G401.6 (cell line): ENCODE data around the gene THADA.
A peak's percentile ranks its signal among the peaks of the same experiment; 100 is the strongest.

ENCODE experiments used
- FAIRE-seq: peaks from 2 replicates; lab custom pipeline; 2012; peaks lifted over from hg19 to GRCh38; lab: Jason Lieb, UNC

The THADA gene

DNA sequence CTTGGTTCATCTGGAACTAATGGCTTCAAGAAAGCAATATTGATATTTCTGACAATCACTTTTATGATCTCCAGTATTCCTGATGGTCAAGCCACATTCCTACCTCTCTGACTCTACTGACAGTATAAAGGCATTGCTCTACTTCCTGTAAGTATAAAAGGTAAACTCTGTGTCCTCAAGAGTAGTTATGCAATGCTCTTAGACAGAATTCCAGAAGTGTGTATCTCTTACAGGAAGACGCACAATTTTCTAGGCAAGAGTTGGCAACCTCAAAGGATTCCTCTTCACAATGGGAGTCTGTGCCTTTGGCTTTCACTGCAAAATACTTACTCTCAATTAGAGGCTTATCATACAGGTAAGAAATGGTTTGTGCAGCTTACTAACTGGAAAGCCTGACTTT lies 100.1 kb downstream of the THADA start:
- FAIRE-seq: no peak

- FAIRE-seq: no peak
These were observed 101.9 kb downstream of the THADA start for GRCh38 chr2:43493954-43494353.

DNA sequence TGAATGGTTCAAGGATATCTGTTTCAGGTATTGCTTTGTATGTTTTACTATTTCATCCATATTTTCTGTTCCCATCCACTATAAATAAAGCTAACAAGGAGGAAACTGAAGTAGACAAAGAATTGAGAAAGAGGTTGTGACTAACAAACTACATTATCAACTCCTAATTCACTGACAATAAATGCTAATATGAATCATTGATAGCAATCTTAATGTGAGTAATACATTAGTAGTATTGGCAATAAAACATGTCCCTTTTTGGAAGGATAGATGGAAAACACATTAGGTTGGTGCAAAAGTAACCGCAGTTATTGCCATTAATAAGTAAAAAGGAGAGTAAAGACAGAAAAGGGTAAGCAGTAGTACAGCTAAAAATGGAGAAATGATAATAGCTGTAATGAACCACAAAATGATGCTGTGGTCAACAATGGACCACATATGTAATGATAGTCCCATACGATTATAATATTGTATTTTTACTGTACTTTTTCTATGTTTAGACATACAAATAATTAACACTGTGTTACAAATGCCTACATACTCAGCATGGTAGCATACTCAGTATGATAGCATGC lies 104.7 kb downstream of the THADA start:
- FAIRE-seq: no peak

DNA sequence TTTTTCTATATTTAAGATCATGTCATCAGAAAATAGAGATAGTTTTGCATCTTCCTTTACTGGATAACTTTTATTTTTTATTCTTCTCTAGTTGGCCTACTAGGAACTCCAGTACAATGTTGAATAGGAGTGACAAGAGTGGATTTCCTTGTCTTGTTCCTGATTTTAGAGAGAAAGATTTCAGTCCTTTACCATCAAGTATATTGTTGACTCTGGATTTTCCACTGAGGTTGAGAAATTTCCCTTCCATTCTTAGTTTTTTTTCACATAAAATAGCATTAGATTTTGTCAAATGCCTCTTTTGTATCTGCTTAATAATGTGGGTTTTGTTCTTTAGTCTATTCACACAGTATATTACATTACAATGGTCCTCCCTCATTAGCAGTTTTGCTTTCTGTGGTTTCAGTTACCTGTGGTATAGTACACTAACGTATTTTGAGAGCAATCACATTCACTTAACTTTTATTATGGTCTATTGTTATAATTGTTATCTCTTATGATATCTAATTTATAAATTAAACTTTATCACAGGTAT lies 105.5 kb downstream of the THADA start:
- no peak for FAIRE-seq

GRCh38 chr2:43488737-43489136 lies 107.1 kb downstream of the THADA start:
- FAIRE-seq: no peak

- FAIRE-seq: no peak
These were observed 109.2 kb downstream of the THADA start for GRCh38 chr2:43486603-43487002.

GRCh38 chr2:43484323-43484930 lies 111.4 kb downstream of the THADA start:
- FAIRE-seq: peak; percentile 97

DNA sequence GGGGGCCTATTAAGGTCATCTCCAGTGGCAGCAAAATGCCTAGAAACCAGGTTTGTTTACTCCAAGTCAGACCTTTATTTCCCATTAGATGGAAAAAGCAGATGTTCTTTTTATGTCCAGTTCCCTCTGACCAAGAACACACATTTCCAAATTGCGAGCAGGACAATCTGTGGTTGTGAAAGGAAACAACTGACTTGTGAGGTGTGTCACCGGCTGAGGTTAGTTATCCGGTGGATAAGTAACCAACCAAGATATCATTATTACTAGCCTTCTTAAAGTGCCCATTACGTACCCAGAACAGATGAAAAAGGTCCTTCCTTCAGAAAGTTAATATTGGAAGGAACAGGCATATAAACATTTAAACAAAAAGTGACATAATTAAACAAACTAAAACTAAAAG lies 112.9 kb downstream of the THADA start:
- no peak for FAIRE-seq

DNA sequence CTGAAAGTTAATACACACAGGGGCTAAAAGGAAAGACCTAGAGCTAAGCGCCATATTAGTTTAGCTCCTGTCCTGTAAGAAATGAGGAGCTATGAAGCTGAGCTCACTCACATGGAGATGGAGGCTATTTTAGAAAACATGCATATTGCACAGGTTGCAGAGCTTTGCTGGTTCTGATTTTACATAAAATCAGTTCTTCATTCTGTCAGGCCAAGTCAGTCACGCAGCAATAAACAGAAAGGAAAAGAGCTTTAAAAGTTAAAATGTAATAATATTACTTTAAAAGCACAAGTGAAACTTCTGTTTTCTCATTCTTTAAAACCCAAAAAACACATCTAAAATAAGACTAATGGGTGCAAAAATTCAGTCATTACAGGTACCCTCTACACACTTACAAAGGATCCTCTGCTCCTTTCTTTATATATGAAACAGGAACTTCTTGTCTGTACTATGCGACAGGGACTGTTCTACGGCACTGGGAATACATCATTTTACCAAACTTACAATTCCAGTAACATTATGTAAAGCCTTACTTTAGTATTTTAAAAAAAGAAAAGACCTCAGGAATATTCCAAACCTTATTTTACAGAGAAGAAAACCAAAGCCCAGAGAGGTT lies 113.8 kb downstream of the THADA start:
- FAIRE-seq: no peak

GRCh38 chr2:43480874-43481273 lies 115.0 kb downstream of the THADA start:
- no peak for FAIRE-seq

DNA sequence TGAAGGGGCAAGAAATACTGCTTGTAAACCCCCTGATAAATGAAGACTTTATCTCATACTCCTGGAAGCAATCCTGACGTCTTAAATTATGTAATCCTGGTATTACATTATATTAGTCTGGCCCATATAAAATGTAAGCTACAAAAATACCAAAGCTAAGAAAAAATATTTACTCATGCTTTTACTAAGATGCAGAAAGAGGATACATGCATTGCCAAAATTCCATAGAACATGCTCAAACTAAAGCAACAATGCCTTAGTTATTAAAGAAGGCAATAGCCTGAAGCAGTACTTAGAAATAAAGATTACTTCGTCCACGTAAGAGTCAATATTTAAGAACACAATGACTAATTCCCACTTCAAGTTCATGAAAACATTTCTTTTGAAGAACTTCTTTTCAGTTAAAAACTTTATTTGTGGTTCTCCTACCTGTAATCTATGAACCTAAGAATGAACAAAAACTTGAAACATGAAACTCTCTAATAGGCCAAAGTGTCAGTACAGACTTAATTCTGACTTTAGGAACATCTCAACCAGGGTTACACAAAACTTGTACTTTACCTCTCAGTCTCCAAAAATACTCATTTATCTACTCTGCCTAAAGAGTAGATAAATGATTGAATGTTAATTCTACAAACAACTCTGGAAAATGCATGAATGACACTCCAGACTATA lies 117.3 kb downstream of the THADA start:
- peak; percentile 11 for FAIRE-seq

DNA sequence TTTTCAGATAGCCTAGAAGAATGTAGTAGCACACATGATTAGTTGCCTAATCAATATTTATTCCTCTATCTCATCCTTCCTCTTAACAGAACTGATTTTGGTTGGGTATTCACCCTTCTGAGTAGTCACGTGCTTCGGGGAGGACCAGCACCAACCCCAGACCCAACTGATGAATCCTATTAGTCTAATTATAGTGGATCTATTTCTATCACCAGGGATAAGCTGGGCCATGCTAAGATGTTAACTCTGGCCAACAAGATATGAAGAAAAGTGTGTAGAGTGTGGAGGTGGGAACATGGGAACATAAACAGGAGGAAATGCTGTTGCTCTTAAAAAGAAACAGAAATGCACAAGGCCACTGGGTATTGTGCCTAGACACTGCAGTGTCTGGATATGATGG lies 119.9 kb downstream of the THADA start:
- no peak for FAIRE-seq

- no peak for FAIRE-seq
These were observed 120.5 kb downstream of the THADA start for GRCh38 chr2:43475137-43475846.

DNA sequence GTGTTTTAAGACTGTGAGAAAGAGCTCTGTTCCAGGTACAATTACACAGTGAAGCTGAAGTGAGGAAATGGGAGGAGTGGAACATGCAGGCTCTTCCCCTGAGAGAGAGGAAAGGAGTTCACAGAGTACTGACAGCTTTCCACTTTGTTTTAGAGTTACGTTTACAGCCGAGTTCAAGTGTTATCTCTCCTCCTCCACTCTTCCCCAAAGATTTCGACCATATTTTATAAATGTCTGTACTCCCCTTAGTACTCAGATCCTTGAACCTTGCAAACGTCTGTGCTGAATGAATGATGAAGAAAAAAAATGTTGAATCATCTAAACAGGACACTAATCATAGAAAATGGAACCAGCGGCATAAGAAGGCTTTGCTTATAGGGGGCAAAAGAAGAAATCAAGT lies 121.6 kb downstream of the THADA start:
- no peak for FAIRE-seq

- FAIRE-seq: no peak
These were observed 122.1 kb downstream of the THADA start for GRCh38 chr2:43473767-43474166.

- peak; percentile 77 for FAIRE-seq
These were observed 123.2 kb downstream of the THADA start for GRCh38 chr2:43472527-43473194.

GRCh38 chr2:43469713-43470112 lies 126.1 kb downstream of the THADA start:
- FAIRE-seq: no peak

GRCh38 chr2:43469094-43469493 lies 126.7 kb downstream of the THADA start:
- FAIRE-seq: no peak

DNA sequence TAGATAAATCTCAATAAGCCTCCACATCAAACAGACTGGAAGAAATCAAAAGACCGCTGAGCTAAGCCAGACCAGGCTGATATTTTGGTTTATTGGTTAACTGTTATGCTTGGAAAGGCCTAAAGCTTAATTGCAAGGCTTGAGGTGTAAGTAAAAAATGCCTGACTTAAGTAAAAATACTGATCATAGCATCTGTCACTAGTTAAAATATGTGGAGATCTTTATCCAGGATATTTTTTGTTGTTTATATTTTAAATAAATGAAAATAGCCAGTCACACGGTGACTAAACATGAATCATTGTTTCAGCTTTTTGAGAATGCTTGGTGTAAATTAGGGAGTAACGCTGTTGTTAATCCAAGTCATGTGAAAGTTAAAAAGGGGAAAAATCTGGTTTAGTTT lies 127.9 kb downstream of the THADA start:
- FAIRE-seq: peak; percentile 3

DNA sequence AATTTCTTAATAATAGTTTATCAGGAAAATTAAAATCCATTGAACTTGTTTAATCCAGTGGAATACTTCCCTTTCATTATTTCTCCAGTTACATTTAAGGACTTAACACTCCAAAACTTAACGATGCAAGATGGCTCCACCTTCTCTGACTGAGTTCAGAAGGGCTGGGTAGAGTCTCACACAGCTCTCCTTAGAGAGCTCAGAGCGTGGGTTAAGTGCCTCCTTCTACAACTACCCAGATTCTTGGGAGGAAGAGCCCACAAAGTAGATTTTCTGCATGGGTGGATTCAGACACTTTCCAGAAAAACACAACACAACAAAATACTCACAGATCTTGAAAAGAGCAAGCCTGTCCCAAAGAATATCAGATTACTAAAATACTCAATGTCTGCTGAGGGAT lies 130.6 kb downstream of the THADA start:
- no peak for FAIRE-seq

- no peak for FAIRE-seq
These were observed 131.2 kb downstream of the THADA start for GRCh38 chr2:43464590-43464989.
